ENCODE data around the gene IL17REL. TPM values are rescaled to one million over a fixed set of nuclear protein-coding genes. Genes with fewer than 3 reads are reported as not detected.

The IL17REL gene
- polyA plus RNA-seq, 3 donors: not detected

GRCh38 chr22:50044485-50045118 is 32.0 kb upstream of the IL17REL start:
- no peak overlapping the region for H3K27ac Mint-ChIP-seq
- Histone ChIP-seq H4K20me1 (ENCODE audit: insufficient read depth, low read length) (no peaks in the 10 kb centered on the region), H3K9me3 (replicated peaks in 1 of 2; ENCODE audit: control insufficient read depth in 1 of 2, insufficient read depth in 1 of 2, low read length in 2 of 2) (peaks cover under 1 to 5% of the 10 kb centered on the region in 2 donors), H3K4me1 (ENCODE audit: control insufficient read depth in 1 of 2, insufficient read depth in 2 of 2, low read length in 2 of 2) (peaks cover 0 to 6% of the 10 kb centered on the region in 2 donors), H3K4me2 (replicated peaks; ENCODE audit: extremely low read depth, low read length, poor library complexity, severe bottlenecking) (no peak overlapping the region), H3K4me3 (replicated peaks in 1 of 3; ENCODE audit: low read depth in 2 of 3, low read length in 3 of 3) (no peak overlapping the region), H3K79me2 (ENCODE audit: insufficient read depth, low read length) (no peaks in the 10 kb centered on the region), H3K9ac (ENCODE audit: insufficient read depth, low read length, poor library complexity, severe bottlenecking) (no peak overlapping the region), H3K27me3 (ENCODE audit: control insufficient read depth in 2 of 2, insufficient read depth in 2 of 2, low read length in 2 of 2) (peaks cover 0 to 5% of the 10 kb centered on the region in 2 donors), H2AFZ (ENCODE audit: insufficient read depth, low read depth, low read length, poor library complexity, severe bottlenecking) (peak overlapping the region; percentile 21), H3K36me3 (replicated peaks in 1 of 2; ENCODE audit: control insufficient read depth in 1 of 2, insufficient read depth in 2 of 2, low read length in 2 of 2) (no peaks in the 10 kb centered on the region), H3K27ac (ENCODE audit: low read depth in 1 of 2, low read length in 2 of 2) (no peak overlapping the region)
- H3K4me1 Mint-ChIP-seq: peaks cover 7% of the 10 kb centered on the region
- intact Hi-C loops (cut with micrococcal nuclease): no loop called here
- peak overlapping the region in 1 of 2 donors; percentile 60 for H3K4me3 Mint-ChIP-seq
- H3K36me3 Mint-ChIP-seq: no peaks in the 10 kb centered on the region
- H3K27me3 Mint-ChIP-seq (ENCODE audit: low read depth in 3 of 3): peaks cover 23 to 26% (median 23%) of the 10 kb centered on the region in 3 donors
- TF ChIP-seq CTCF (IDR thresholded peaks at IDR 0.05): no peak
- 5% methylated on average over 19 of the region's 30 CpGs for WGBS (ENCODE audit: insufficient coverage)
- H3K9me3 Mint-ChIP-seq: peaks cover 0 to 10% (median 5%) of the 10 kb centered on the region in 7 donors
- no peak for DNase-seq

- Mint-ChIP-seq H3K4me1 (peaks cover 7% of the 10 kb centered on the region), H3K27me3 (ENCODE audit: low read depth in 3 of 3) (peaks cover 22 to 28% (median 26%) of the 10 kb centered on the region in 3 donors), H3K27ac (no peak overlapping the region), H3K9me3 (peaks cover 4 to 23% (median 16%) of the 10 kb centered on the region in 7 donors), H3K4me3 (no peak overlapping the region), H3K36me3 (no peaks in the 10 kb centered on the region)
- Histone ChIP-seq H3K9ac (ENCODE audit: insufficient read depth, low read length, poor library complexity, severe bottlenecking) (no peak overlapping the region), H3K9me3 (replicated peaks in 1 of 2; ENCODE audit: control insufficient read depth in 1 of 2, insufficient read depth in 1 of 2, low read length in 2 of 2) (peaks cover 4 to 12% of the 10 kb centered on the region in 2 donors), H3K4me2 (replicated peaks; ENCODE audit: extremely low read depth, low read length, poor library complexity, severe bottlenecking) (no peak overlapping the region), H3K4me1 (ENCODE audit: control insufficient read depth in 1 of 2, insufficient read depth in 2 of 2, low read length in 2 of 2) (peaks cover 0 to 6% of the 10 kb centered on the region in 2 donors), H3K79me2 (ENCODE audit: insufficient read depth, low read length) (no peaks in the 10 kb centered on the region), H4K20me1 (ENCODE audit: insufficient read depth, low read length) (no peaks in the 10 kb centered on the region), H3K4me3 (replicated peaks in 1 of 3; ENCODE audit: low read depth in 2 of 3, low read length in 3 of 3) (no peak overlapping the region), H3K27ac (ENCODE audit: low read depth in 1 of 2, low read length in 2 of 2) (no peak overlapping the region), H2AFZ (ENCODE audit: insufficient read depth, low read depth, low read length, poor library complexity, severe bottlenecking) (no peak overlapping the region), H3K36me3 (replicated peaks in 1 of 2; ENCODE audit: control insufficient read depth in 1 of 2, insufficient read depth in 2 of 2, low read length in 2 of 2) (no peaks in the 10 kb centered on the region), H3K27me3 (ENCODE audit: control insufficient read depth in 2 of 2, insufficient read depth in 2 of 2, low read length in 2 of 2) (peaks cover 0 to 5% of the 10 kb centered on the region in 2 donors)
- intact Hi-C loops (cut with micrococcal nuclease): no loop called here
- TF ChIP-seq CTCF (IDR thresholded peaks at IDR 0.05): no peak
- DNase-seq: no peak
- WGBS (ENCODE audit: insufficient coverage): 84% methylated on average over 17 of the region's 17 CpGs
Measured at GRCh38 chr22:50041361-50042065, 28.9 kb upstream of the IL17REL start.

Measured in CD14-positive monocyte (primary cell).